Thyroid gland (tissue), 4 donors: Measurements from ENCODE around the gene ANKLE1.

Experiments
- POLR2A ChIP-seq, 2 donors: fragments of 450-650 bp; IDR thresholded peaks; one replicate each; pipeline ENCODE4 v1.6.1; 2017; ENCODE audit warnings: antibody characterized with exemption in 2 of 2, mild to moderate bottlenecking in 2 of 2, moderate library complexity in 1 of 2
- TF ChIP-seq, protein P1 (sequence below), 6 experiments: fragments of 200-600 bp in 3 of 6; fragments of 450-650 bp in 3 of 6; sonication (generic) in 3 of 6; IDR thresholded peaks; one replicate each; pipeline ENCODE4 v1.5.1; 2016 to 2019; ENCODE audit warnings: antibody characterized with exemption in 6 of 6, mild to moderate bottlenecking in 2 of 6, inconsistent platforms in 1 of 6, moderate library complexity in 1 of 6

DNA sequence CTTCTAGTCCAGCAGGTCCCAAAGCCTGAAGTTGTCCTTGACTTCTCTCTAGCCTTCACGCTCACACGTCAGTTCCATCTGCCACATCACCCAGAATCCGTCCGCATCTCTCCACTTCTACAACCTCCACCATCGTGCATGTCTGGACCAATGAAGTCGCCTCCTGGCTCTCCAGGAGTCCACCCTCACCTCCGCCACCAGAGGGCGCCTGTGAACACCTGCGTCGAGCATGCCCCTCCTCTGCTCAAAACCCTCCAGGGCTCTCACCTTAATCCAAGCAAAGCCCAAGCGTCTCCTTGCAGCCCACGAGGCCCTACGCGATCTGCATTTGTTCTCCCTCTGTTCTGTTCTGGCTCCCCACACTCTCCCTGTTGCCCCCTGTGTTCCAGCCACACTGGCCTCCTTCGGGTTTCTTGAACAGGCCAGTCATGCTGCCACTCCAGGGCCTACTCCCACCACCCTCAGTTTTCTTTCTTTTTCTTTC, 20.8 kb upstream of the ANKLE1 start:
- TF ChIP-seq, protein P1, sequence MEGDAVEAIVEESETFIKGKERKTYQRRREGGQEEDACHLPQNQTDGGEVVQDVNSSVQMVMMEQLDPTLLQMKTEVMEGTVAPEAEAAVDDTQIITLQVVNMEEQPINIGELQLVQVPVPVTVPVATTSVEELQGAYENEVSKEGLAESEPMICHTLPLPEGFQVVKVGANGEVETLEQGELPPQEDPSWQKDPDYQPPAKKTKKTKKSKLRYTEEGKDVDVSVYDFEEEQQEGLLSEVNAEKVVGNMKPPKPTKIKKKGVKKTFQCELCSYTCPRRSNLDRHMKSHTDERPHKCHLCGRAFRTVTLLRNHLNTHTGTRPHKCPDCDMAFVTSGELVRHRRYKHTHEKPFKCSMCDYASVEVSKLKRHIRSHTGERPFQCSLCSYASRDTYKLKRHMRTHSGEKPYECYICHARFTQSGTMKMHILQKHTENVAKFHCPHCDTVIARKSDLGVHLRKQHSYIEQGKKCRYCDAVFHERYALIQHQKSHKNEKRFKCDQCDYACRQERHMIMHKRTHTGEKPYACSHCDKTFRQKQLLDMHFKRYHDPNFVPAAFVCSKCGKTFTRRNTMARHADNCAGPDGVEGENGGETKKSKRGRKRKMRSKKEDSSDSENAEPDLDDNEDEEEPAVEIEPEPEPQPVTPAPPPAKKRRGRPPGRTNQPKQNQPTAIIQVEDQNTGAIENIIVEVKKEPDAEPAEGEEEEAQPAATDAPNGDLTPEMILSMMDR (IDR thresholded peaks at IDR 0.05): peak; percentile 66 to 90 (median 88)
- TF ChIP-seq POLR2A (IDR thresholded peaks at IDR 0.05): no peak
